Measurements from ENCODE around the gene RBFOX1.

GRCh38 chr16:7561908-7562405 lies 229.3 kb downstream of the RBFOX1 start:
- TF ChIP-seq CTCF (IDR thresholded peaks at IDR 0.05) (no peak), POLR2A (IDR thresholded peaks at IDR 0.05) (no peak)

All from Peyer's patch (tissue), 4 donors.